Measurements from ENCODE around the gene HGS. TPM values are rescaled to one million over a fixed set of nuclear protein-coding genes. Genes with fewer than 3 reads are reported as not detected.

HGS gene
- total and polyA plus RNA-seq, 2 of the 8 experiments (the other 6 are each of a cell fraction or from before 2014, with no cell fraction given): 80.8 to 99.7 TPM

DNA sequence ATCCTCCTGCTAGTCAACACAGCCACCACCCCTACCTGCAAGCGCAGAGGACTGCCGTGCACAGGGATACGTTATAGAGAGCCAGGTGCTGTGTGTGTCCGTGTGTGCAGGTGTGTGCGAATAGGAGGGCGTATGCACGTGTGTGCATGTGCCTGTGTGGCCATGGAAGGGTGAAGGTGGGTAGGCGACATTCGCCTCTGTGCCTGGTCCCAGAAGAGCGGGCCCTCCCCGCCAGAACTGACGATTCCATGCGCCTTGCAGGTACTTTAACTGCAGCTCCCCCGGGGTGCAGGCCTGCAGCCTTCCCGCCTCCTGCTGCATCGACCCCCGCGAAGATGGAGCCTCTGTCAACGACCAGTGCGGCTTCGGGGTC is 36.2 kb upstream of the HGS start (continued):
- TF ChIP-seq, protein P1, sequence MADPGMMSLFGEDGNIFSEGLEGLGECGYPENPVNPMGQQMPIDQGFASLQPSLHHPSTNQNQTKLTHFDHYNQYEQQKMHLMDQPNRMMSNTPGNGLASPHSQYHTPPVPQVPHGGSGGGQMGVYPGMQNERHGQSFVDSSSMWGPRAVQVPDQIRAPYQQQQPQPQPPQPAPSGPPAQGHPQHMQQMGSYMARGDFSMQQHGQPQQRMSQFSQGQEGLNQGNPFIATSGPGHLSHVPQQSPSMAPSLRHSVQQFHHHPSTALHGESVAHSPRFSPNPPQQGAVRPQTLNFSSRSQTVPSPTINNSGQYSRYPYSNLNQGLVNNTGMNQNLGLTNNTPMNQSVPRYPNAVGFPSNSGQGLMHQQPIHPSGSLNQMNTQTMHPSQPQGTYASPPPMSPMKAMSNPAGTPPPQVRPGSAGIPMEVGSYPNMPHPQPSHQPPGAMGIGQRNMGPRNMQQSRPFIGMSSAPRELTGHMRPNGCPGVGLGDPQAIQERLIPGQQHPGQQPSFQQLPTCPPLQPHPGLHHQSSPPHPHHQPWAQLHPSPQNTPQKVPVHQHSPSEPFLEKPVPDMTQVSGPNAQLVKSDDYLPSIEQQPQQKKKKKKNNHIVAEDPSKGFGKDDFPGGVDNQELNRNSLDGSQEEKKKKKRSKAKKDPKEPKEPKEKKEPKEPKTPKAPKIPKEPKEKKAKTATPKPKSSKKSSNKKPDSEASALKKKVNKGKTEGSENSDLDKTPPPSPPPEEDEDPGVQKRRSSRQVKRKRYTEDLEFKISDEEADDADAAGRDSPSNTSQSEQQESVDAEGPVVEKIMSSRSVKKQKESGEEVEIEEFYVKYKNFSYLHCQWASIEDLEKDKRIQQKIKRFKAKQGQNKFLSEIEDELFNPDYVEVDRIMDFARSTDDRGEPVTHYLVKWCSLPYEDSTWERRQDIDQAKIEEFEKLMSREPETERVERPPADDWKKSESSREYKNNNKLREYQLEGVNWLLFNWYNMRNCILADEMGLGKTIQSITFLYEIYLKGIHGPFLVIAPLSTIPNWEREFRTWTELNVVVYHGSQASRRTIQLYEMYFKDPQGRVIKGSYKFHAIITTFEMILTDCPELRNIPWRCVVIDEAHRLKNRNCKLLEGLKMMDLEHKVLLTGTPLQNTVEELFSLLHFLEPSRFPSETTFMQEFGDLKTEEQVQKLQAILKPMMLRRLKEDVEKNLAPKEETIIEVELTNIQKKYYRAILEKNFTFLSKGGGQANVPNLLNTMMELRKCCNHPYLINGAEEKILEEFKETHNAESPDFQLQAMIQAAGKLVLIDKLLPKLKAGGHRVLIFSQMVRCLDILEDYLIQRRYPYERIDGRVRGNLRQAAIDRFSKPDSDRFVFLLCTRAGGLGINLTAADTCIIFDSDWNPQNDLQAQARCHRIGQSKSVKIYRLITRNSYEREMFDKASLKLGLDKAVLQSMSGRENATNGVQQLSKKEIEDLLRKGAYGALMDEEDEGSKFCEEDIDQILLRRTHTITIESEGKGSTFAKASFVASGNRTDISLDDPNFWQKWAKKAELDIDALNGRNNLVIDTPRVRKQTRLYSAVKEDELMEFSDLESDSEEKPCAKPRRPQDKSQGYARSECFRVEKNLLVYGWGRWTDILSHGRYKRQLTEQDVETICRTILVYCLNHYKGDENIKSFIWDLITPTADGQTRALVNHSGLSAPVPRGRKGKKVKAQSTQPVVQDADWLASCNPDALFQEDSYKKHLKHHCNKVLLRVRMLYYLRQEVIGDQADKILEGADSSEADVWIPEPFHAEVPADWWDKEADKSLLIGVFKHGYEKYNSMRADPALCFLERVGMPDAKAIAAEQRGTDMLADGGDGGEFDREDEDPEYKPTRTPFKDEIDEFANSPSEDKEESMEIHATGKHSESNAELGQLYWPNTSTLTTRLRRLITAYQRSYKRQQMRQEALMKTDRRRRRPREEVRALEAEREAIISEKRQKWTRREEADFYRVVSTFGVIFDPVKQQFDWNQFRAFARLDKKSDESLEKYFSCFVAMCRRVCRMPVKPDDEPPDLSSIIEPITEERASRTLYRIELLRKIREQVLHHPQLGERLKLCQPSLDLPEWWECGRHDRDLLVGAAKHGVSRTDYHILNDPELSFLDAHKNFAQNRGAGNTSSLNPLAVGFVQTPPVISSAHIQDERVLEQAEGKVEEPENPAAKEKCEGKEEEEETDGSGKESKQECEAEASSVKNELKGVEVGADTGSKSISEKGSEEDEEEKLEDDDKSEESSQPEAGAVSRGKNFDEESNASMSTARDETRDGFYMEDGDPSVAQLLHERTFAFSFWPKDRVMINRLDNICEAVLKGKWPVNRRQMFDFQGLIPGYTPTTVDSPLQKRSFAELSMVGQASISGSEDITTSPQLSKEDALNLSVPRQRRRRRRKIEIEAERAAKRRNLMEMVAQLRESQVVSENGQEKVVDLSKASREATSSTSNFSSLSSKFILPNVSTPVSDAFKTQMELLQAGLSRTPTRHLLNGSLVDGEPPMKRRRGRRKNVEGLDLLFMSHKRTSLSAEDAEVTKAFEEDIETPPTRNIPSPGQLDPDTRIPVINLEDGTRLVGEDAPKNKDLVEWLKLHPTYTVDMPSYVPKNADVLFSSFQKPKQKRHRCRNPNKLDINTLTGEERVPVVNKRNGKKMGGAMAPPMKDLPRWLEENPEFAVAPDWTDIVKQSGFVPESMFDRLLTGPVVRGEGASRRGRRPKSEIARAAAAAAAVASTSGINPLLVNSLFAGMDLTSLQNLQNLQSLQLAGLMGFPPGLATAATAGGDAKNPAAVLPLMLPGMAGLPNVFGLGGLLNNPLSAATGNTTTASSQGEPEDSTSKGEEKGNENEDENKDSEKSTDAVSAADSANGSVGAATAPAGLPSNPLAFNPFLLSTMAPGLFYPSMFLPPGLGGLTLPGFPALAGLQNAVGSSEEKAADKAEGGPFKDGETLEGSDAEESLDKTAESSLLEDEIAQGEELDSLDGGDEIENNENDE (IDR thresholded peaks at IDR 0.05; ENCODE audit: insufficient replicate concordance, low read length): no peak
- no peak for TF ChIP-seq CBX8 (IDR thresholded peaks at IDR 0.05; ENCODE audit: borderline replicate concordance, low read depth, low read length)
- no peak for TF ChIP-seq SUZ12 (IDR thresholded peaks at IDR 0.05; ENCODE audit: low read length)
- no peak for TF ChIP-seq EZH2 (IDR thresholded peaks at IDR 0.05; ENCODE audit: low read depth, low read length, severe bottlenecking)
- TF ChIP-seq EP300 (IDR thresholded peaks at IDR 0.05; ENCODE audit: borderline replicate concordance in 1 of 2, low read depth in 2 of 2, low read length in 2 of 2): no peak
- TF ChIP-seq CBX5 (IDR thresholded peaks at IDR 0.05; ENCODE audit: low read depth, low read length): no peak
- TF ChIP-seq SP2 (IDR thresholded peaks at IDR 0.05; ENCODE audit: low read length): no peak
- TF ChIP-seq TCF12 (IDR thresholded peaks at IDR 0.05; ENCODE audit: low read depth, low read length): no peak
- no peak for TF ChIP-seq YY1 (IDR thresholded peaks at IDR 0.05; ENCODE audit: low read depth, low read length)
- TF ChIP-seq, protein P2, sequence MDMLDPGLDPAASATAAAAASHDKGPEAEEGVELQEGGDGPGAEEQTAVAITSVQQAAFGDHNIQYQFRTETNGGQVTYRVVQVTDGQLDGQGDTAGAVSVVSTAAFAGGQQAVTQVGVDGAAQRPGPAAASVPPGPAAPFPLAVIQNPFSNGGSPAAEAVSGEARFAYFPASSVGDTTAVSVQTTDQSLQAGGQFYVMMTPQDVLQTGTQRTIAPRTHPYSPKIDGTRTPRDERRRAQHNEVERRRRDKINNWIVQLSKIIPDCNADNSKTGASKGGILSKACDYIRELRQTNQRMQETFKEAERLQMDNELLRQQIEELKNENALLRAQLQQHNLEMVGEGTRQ (IDR thresholded peaks at IDR 0.05; ENCODE audit: low read length): no peak
- no peak for TF ChIP-seq NANOG (IDR thresholded peaks at IDR 0.05; ENCODE audit: insufficient read depth, low read depth, low read length, poor library complexity, severe bottlenecking)

All from H1 (cell line).